Stimulated activated CD4-positive, alpha-beta T cell treated with anti-CD3 and anti-CD28 coated beads, Interleukin-1b, Interleukin-23, amount 100 ng/mL, for 1 hour (primary cell): Measurements from ENCODE around the gene AUTS2.

ENCODE experiments used
- DNase-seq, 2 donors: peaks; one replicate each; pipeline ENCODE4 v3.0.0-alpha.2; 2020; ENCODE audit warnings: low read depth in 2 of 2

AUTS2 gene

GRCh38 chr7:69599955-69600709 is 1.9 kb downstream of the AUTS2 start:
- DNase-seq: no peak

GRCh38 chr7:69600710-69601519 is 2.6 kb downstream of the AUTS2 start:
- no peak for DNase-seq

GRCh38 chr7:69602522-69602921 is 4.2 kb downstream of the AUTS2 start:
- no peak for DNase-seq

GRCh38 chr7:69603351-69603750 is 5.1 kb downstream of the AUTS2 start:
- no peak for DNase-seq

- no peak for DNase-seq
These were observed 5.7 kb downstream of the AUTS2 start for GRCh38 chr7:69603937-69604494.

- DNase-seq: no peak
These were observed 6.8 kb downstream of the AUTS2 start for GRCh38 chr7:69605070-69605469.

GRCh38 chr7:69605546-69605945 is 7.3 kb downstream of the AUTS2 start:
- DNase-seq: no peak

GRCh38 chr7:69608049-69608448 is 9.8 kb downstream of the AUTS2 start:
- no peak for DNase-seq

GRCh38 chr7:69608878-69609277 is 10.6 kb downstream of the AUTS2 start:
- no peak for DNase-seq

- DNase-seq: no peak
These were observed 11.5 kb downstream of the AUTS2 start for GRCh38 chr7:69609541-69610373.

GRCh38 chr7:69610374-69611084 is 12.3 kb downstream of the AUTS2 start:
- no peak for DNase-seq

GRCh38 chr7:69612981-69613380 is 14.7 kb downstream of the AUTS2 start:
- no peak for DNase-seq

GRCh38 chr7:69613846-69614245 is 15.6 kb downstream of the AUTS2 start:
- no peak for DNase-seq

- no peak for DNase-seq
These were observed 17.4 kb downstream of the AUTS2 start for GRCh38 chr7:69615685-69616084.

- DNase-seq: no peak
These were observed 19.1 kb downstream of the AUTS2 start for GRCh38 chr7:69617364-69617763.

- no peak for DNase-seq
These were observed 20.8 kb downstream of the AUTS2 start for GRCh38 chr7:69619054-69619453.

- DNase-seq: no peak
These were observed 21.4 kb downstream of the AUTS2 start for GRCh38 chr7:69619635-69620034.

- DNase-seq: no peak
These were observed 21.8 kb downstream of the AUTS2 start for GRCh38 chr7:69620063-69620462.

- no peak for DNase-seq
These were observed 22.4 kb downstream of the AUTS2 start for GRCh38 chr7:69620650-69621049.

- DNase-seq: no peak
These were observed 23.9 kb downstream of the AUTS2 start for GRCh38 chr7:69622014-69622835.
